Activated naive CD8-positive, alpha-beta T cell treated with anti-CD3 and anti-CD28 coated beads, Interleukin-2, amount 10 ng/mL, durations not matched to agents 7 days and 5 days (primary cell): Measurements from ENCODE around the gene KLF11. TPM values are rescaled to one million over a fixed set of nuclear protein-coding genes. Genes with fewer than 3 reads are reported as not detected.

Source experiments
- ATAC-seq: fragments of 150-1000 bp; cut with Tn5 transposase; one replicate; pipeline ENCODE4 v1.10.0; 2021; ENCODE audit warnings: low read depth, moderate library complexity
- POLR2A ChIA-PET: fragments of 350-600 bp; sonication (Branson Sonifier 250); formaldehyde crosslinking; loops from one replicate; lab custom pipeline; 2021; ENCODE audit warnings: antibody characterized with exemption; lab: Charles Lee
- DNase-seq: peaks from one replicate; pipeline ENCODE4 v3.0.0; 2021
- H3K27ac Mint-ChIP-seq: one replicate; pipeline ENCODE4 v1.8.0; 2022; ENCODE audit warnings: mild to moderate bottlenecking, mixed read lengths
- H3K27me3 Mint-ChIP-seq: one replicate; pipeline ENCODE4 v1.8.0; 2022; ENCODE audit warnings: mild to moderate bottlenecking, moderate library complexity, mixed read lengths
- H3K36me3 Mint-ChIP-seq: one replicate; pipeline ENCODE4 v1.8.0; 2021; ENCODE audit warnings: mild to moderate bottlenecking, mixed read lengths
- H3K4me1 Mint-ChIP-seq: one replicate; pipeline ENCODE4 v1.8.0; 2021; ENCODE audit warnings: mixed read lengths
- H3K4me3 Mint-ChIP-seq: one replicate; pipeline ENCODE4 v1.8.0; 2022; ENCODE audit warnings: mild to moderate bottlenecking, moderate library complexity, mixed read lengths
- H3K9me3 Mint-ChIP-seq: one replicate; pipeline ENCODE4 v1.8.0; 2021; ENCODE audit warnings: mixed read lengths
- total RNA-seq, 2 experiments: library from RNA; stranded (reverse); gene quantifications; one replicate each; pipeline ENCODE4 v1.2.3, GENCODE V29; 2021

KLF11 gene
- total RNA-seq, 2 experiments from 2014 or later = 6.8 to 7.1 TPM

GRCh38 chr2:10062931-10063365, 19.6 kb downstream of the KLF11 start:
- ATAC-seq (no peak), DNase-seq (no peak)
- Mint-ChIP-seq H3K4me1 (no peaks in the 10 kb centered on the region), H3K9me3 (peaks cover 2% of the 10 kb centered on the region), H3K27ac (no peak overlapping the region), H3K4me3 (no peak overlapping the region), H3K27me3 (peaks cover 6% of the 10 kb centered on the region), H3K36me3 (no peaks in the 10 kb centered on the region)
- POLR2A ChIA-PET = no interaction called here

DNA sequence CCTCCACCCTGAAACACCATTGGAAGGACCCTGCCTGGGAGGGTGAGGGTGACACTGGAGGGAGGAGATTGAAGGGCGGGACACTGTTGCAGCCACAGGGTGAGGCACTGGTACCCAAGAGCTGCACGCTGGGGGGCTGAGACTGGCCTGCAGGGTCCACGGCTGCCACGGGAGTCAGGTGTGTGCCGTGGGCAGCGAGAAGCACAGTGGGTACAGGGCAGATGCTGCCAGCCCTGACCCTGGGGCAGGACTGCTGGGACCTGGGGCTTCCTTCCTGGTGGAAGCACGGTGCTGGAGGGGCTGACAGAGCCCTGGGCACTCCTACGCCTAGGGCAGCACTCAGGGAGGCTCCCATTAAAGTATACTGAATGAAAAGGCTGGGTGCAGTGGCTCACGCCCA, 20.2 kb downstream of the KLF11 start:
- no peak overlapping the region for H3K27ac Mint-ChIP-seq
- H3K9me3 Mint-ChIP-seq = peaks cover 4% of the 10 kb centered on the region
- no peaks in the 10 kb centered on the region for H3K4me1 Mint-ChIP-seq
- DNase-seq (no peak), ATAC-seq (no peak)
- H3K27me3 Mint-ChIP-seq = peaks cover 6% of the 10 kb centered on the region
- H3K36me3 Mint-ChIP-seq = no peaks in the 10 kb centered on the region
- POLR2A ChIA-PET = no interaction called here
- H3K4me3 Mint-ChIP-seq = no peak overlapping the region

DNA sequence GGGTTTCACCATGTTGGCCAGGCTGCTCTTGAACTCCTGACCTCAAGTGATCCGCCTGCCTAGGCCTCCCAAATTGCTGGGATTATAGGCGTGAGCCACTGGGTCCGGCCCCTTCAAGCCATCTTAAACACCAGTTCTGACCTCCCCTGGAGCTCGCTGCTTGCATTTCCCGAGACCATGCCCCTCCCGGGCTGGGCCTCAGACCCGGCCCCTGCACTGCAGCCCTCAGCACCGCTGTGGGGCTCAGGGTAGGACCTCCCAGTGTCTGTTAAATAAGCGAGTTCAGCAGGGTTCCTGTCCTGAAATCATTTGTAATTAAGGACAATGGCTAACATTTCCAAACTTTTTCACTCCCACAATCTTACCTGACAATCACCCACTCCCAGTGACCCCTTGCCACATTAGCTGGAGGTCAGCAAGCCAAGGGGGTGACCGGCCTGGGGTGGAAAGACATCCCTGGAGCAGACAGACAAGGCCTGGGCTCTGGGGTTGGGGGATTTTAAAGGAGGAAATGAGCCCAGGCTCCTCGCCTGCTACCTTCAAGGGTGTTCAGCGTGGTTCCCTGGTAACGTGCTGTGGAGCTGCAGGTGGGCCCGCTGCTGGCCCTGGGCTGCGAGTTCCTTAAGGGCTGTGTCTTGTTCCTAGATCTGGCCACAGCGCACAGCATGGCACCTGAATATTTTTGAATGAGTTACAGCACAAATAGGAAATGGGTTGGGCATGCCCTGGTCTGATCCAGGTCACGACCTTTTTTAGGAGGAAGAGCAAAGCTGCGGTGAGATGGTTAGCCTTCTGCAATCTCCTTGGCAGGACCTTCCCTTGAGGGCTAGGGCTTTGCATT, 21.8 kb downstream of the KLF11 start:
- H3K36me3 Mint-ChIP-seq = no peaks in the 10 kb centered on the region
- no peak for ATAC-seq
- no peak overlapping the region for H3K4me3 Mint-ChIP-seq
- POLR2A ChIA-PET = no interaction called here
- no peak overlapping the region for H3K27ac Mint-ChIP-seq
- DNase-seq = no peak
- peaks cover 8% of the 10 kb centered on the region for H3K27me3 Mint-ChIP-seq
- H3K4me1 Mint-ChIP-seq = no peaks in the 10 kb centered on the region
- H3K9me3 Mint-ChIP-seq = peaks cover 4% of the 10 kb centered on the region

GRCh38 chr2:10065773-10066055, 22.4 kb downstream of the KLF11 start:
- Mint-ChIP-seq H3K4me3 (no peak overlapping the region), H3K36me3 (no peaks in the 10 kb centered on the region), H3K9me3 (peaks cover 4% of the 10 kb centered on the region), H3K27me3 (peaks cover 8% of the 10 kb centered on the region), H3K4me1 (no peaks in the 10 kb centered on the region), H3K27ac (no peak overlapping the region)
- DNase-seq (no peak), ATAC-seq (no peak)
- POLR2A ChIA-PET = no interaction called here

DNA sequence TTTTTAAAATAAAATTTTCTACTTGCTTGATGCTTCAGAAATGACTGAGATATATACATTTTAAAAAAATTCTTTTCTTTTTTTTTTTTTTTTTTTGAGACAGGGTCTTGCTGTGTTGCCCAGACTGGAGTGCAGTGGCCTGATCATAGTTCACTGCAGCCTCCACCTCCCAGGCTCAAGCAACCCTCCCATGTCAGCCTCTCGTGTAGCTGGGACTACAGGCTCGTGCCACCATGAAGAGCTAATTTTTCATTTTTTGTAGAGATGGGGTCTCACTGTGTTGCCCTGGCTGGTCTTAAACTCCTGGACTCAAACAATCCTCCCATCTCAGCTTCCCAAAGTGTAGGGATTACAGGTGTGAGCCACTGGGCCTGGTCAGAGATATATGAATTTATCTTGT, 24.0 kb downstream of the KLF11 start:
- DNase-seq (no peak), ATAC-seq (no peak)
- no peaks in the 10 kb centered on the region for H3K36me3 Mint-ChIP-seq
- H3K4me3 Mint-ChIP-seq = no peak overlapping the region
- no peak overlapping the region for H3K27ac Mint-ChIP-seq
- peaks cover under 1% of the 10 kb centered on the region for H3K4me1 Mint-ChIP-seq
- H3K9me3 Mint-ChIP-seq = peaks cover 4% of the 10 kb centered on the region
- H3K27me3 Mint-ChIP-seq = peaks cover 12% of the 10 kb centered on the region
- POLR2A ChIA-PET = no interaction called here

- H3K36me3 Mint-ChIP-seq = no peaks in the 10 kb centered on the region
- H3K27me3 Mint-ChIP-seq = peaks cover 17% of the 10 kb centered on the region
- ATAC-seq (no peak), DNase-seq (no peak)
- H3K4me1 Mint-ChIP-seq = peaks cover 6% of the 10 kb centered on the region
- peaks cover 4% of the 10 kb centered on the region for H3K9me3 Mint-ChIP-seq
- POLR2A ChIA-PET = no interaction called here
- no peak overlapping the region for H3K4me3 Mint-ChIP-seq
- H3K27ac Mint-ChIP-seq = no peak overlapping the region
These were observed 24.5 kb downstream of the KLF11 start for GRCh38 chr2:10067881-10068280.

DNA sequence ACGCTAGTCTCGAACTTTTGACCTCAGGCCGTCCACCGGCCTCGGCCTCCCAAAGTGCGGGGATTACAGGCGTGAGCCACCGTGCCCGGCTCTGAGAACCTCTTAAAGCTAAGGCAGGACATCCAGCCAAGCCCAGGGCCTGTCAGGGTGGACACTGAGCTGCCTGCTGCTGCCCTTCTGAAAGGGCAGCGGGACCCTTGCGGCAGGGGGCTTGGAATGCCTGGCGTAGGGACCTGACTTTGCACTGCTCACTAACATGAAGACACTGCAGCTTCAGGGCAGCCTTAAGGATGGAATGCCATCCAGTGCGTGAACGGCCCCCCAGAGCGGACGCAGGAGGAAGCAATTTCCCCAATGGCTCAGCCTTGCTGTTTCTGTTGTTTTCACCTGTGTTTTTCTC, 27.8 kb downstream of the KLF11 start:
- POLR2A ChIA-PET = interaction anchor here (0.6 to 1.9 kb wide), 2 partner anchors 47 to 52 kb away, joined by 3 to 6 read pairs; partner anchors contain the start of gene RRM2
- Mint-ChIP-seq H3K4me3 (no peak overlapping the region), H3K9me3 (peaks cover 4% of the 10 kb centered on the region), H3K4me1 (peaks cover 10% of the 10 kb centered on the region), H3K27ac (no peak overlapping the region), H3K36me3 (no peaks in the 10 kb centered on the region), H3K27me3 (peaks cover 45% of the 10 kb centered on the region)
- DNase-seq = no peak
- no peak for ATAC-seq

- Mint-ChIP-seq H3K9me3 (peaks cover 4% of the 10 kb centered on the region), H3K27me3 (peaks cover 49% of the 10 kb centered on the region), H3K36me3 (no peaks in the 10 kb centered on the region), H3K27ac (no peak overlapping the region), H3K4me3 (no peak overlapping the region), H3K4me1 (peaks cover 10% of the 10 kb centered on the region)
- no peak for ATAC-seq
- POLR2A ChIA-PET = interaction anchor here (1.6 to 4.0 kb wide), 3 partner anchors 20 to 52 kb away, joined by 6 to 11 read pairs (median 6); partner anchors contain the start of gene RRM2
- no peak for DNase-seq
These were observed 28.2 kb downstream of the KLF11 start for GRCh38 chr2:10071595-10071994.

DNA sequence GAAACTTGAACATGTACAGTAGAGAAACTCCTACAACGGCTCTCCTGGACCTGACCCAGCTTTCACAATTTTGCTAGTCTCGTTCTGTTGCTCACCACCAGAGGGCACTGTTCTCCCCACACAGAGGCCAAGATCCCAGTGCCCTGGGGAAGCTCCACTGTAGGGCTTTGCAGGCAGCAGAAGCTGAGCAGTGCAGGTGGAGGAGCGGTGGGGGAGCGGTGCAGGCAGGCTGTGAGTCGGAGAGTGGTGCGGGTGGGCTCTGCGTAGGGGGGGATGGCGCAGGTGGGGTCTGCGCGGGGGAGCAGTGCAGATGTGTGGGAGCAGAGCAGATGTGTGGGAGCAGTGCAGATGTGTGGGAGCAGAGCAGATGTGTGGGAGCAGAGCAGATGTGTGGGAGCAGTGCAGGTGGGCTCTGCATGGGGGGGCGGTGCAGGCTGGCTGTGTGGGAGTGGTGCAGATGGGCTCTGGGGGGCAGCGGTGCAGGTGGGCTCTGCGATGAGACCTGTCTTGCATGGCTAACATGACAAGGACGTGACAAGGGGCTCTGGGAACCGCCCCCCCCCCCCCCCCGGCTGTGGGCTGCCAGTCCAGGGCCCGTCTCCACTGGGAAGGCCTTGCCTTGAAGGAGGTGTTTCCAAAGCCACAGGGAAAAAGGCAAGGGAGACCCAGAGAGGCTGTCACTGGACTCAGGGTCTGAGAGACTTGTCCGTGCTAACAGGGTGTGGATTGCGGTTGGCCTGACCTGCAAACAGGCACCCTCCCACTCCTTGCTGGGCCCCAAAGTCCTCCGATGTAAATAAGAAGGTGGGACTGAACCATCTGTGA, 29.5 kb downstream of the KLF11 start:
- POLR2A ChIA-PET = interaction anchor here (0.6 to 4.0 kb wide), 12 partner anchors 18 to 1057 kb away, joined by 3 to 11 read pairs (median 4); partner anchors contain the start of gene RRM2
- peak; percentile 67 for DNase-seq
- H3K27me3 Mint-ChIP-seq = peaks cover 61% of the 10 kb centered on the region

GRCh38 chr2:10073706-10074105, 30.4 kb downstream of the KLF11 start:
- ATAC-seq = peak; percentile 24

More for the DNA sequence above, 29.5 kb downstream of the KLF11 start:
- Mint-ChIP-seq H3K36me3 (no peaks in the 10 kb centered on the region), H3K4me1 (peaks cover 10% of the 10 kb centered on the region), H3K27ac (no peak overlapping the region), H3K4me3 (no peak overlapping the region), H3K9me3 (peaks cover 2% of the 10 kb centered on the region)
- ATAC-seq = peak; percentile 97

GRCh38 chr2:10075101-10075500, 31.8 kb downstream of the KLF11 start:
- Mint-ChIP-seq H3K4me1 (peaks cover 14% of the 10 kb centered on the region), H3K36me3 (no peaks in the 10 kb centered on the region), H3K27ac (no peak overlapping the region), H3K4me3 (no peak overlapping the region), H3K9me3 (no peaks in the 10 kb centered on the region), H3K27me3 (peaks cover 74% of the 10 kb centered on the region)
- no peak for DNase-seq
- no peak for ATAC-seq
- POLR2A ChIA-PET = interaction anchor here (4.0 kb wide), 1 partner anchor 16 kb away, joined by 11 read pairs; no protein-coding TSS in a partner anchor

More at GRCh38 chr2:10073706-10074105, 30.4 kb downstream of the KLF11 start:
- no peak overlapping the region for H3K27ac Mint-ChIP-seq
- H3K9me3 Mint-ChIP-seq = no peaks in the 10 kb centered on the region
- H3K4me3 Mint-ChIP-seq = no peak overlapping the region
- POLR2A ChIA-PET = interaction anchor here (1.0 to 4.0 kb wide), 3 partner anchors 18 to 1056 kb away, joined by 3 to 11 read pairs (median 5); no protein-coding TSS in a partner anchor
- H3K36me3 Mint-ChIP-seq = no peaks in the 10 kb centered on the region
- peaks cover 70% of the 10 kb centered on the region for H3K27me3 Mint-ChIP-seq
- peaks cover 10% of the 10 kb centered on the region for H3K4me1 Mint-ChIP-seq
- no peak for DNase-seq

DNA sequence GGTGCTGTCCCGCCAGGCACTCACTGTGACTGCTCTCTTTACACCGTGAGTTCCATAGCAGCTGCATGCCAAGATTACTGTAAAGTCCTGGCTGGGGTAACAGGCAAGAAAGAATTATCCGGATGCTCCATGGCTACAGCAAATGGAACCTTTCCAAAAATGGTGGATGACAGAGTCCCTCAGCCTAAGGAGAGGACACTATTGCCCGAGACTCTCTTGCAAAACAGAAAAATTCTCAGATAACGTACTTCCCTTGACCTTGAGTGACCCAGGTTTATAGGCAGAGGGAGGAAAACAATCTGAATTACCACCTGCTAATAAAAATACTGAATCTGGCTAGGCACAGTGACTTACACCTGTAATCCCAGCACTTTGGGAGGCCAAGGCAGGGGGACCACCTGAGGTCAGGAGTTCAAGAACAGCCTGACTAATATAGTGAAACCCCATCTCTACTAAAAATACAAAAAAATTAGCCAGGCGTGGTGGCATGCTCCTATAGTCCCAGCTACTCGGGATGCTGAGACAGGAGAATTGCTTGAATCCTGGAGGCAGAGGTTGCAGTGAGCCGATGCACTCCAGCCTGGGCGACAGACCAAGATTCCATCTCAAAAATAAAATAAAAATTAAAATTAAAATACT, 32.3 kb downstream of the KLF11 start:
- Mint-ChIP-seq H3K4me1 (peaks cover 14% of the 10 kb centered on the region), H3K9me3 (no peaks in the 10 kb centered on the region), H3K4me3 (no peak overlapping the region), H3K36me3 (no peaks in the 10 kb centered on the region), H3K27ac (no peak overlapping the region), H3K27me3 (peaks cover 74% of the 10 kb centered on the region)
- ATAC-seq = no peak
- POLR2A ChIA-PET = interaction anchor here (4.0 kb wide), 1 partner anchor 16 kb away, joined by 11 read pairs; no protein-coding TSS in a partner anchor
- DNase-seq = no peak

DNA sequence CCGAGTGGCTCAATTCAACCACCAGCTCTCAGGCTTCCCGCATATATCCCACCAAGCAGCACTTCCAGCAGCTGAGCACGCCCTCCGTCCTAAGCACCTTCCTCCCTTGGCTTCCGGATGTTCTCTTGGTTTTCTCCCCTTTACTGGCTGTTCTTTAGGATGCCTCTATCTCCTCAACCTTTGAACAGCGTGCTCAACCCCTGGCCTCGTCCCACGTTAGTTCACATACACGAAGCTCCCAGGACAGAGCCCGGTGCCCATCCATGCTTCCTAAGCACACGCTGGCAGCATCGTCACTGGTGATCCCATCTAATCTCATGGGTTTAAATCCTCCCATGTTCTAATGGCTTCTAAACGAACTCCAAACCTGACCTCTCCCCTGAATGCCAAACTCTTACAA, 33.2 kb downstream of the KLF11 start:
- Mint-ChIP-seq H3K27ac (no peak overlapping the region), H3K4me1 (peaks cover 20% of the 10 kb centered on the region), H3K27me3 (peaks cover 77% of the 10 kb centered on the region), H3K36me3 (no peaks in the 10 kb centered on the region), H3K9me3 (no peaks in the 10 kb centered on the region), H3K4me3 (no peak overlapping the region)
- DNase-seq (no peak), ATAC-seq (no peak)
- POLR2A ChIA-PET = no interaction called here
